ENCODE results near the gene MROH2A. TPM values are rescaled to one million over a fixed set of nuclear protein-coding genes. Genes with fewer than 3 reads are reported as not detected.

Gene MROH2A
- total RNA-seq, 6 donors from 2014 or later: not detected

- no peaks in the 10 kb centered on the region for H3K36me3 ChIP-seq
- TF ChIP-seq POLR2AphosphoS5 (IDR thresholded peaks at IDR 0.05) (no peak), EP300 (IDR thresholded peaks at IDR 0.05) (no peak), POLR2A (IDR thresholded peaks at IDR 0.05) (no peak)
- TF ChIP-seq, protein P1, sequence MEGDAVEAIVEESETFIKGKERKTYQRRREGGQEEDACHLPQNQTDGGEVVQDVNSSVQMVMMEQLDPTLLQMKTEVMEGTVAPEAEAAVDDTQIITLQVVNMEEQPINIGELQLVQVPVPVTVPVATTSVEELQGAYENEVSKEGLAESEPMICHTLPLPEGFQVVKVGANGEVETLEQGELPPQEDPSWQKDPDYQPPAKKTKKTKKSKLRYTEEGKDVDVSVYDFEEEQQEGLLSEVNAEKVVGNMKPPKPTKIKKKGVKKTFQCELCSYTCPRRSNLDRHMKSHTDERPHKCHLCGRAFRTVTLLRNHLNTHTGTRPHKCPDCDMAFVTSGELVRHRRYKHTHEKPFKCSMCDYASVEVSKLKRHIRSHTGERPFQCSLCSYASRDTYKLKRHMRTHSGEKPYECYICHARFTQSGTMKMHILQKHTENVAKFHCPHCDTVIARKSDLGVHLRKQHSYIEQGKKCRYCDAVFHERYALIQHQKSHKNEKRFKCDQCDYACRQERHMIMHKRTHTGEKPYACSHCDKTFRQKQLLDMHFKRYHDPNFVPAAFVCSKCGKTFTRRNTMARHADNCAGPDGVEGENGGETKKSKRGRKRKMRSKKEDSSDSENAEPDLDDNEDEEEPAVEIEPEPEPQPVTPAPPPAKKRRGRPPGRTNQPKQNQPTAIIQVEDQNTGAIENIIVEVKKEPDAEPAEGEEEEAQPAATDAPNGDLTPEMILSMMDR (IDR thresholded peaks at IDR 0.05): no peak
- ATAC-seq (ENCODE audit: low FRiP score in 2 of 2) (no peak), DNase-seq (no peak)
- H3K9me3 ChIP-seq: no peaks in the 10 kb centered on the region
- WGBS, 2 donors: 92 to 95% methylated on average over 5 to 6 of the region's 6 CpGs
- H3K4me3 ChIP-seq: no peak overlapping the region
- no peaks in the 10 kb centered on the region for H3K27me3 ChIP-seq
- no peak overlapping the region for H3K27ac ChIP-seq
- H3K4me1 ChIP-seq: no peaks in the 10 kb centered on the region
Observed at GRCh38 chr2:233775414-233775813, 2.7 kb upstream of the MROH2A start.

DNA sequence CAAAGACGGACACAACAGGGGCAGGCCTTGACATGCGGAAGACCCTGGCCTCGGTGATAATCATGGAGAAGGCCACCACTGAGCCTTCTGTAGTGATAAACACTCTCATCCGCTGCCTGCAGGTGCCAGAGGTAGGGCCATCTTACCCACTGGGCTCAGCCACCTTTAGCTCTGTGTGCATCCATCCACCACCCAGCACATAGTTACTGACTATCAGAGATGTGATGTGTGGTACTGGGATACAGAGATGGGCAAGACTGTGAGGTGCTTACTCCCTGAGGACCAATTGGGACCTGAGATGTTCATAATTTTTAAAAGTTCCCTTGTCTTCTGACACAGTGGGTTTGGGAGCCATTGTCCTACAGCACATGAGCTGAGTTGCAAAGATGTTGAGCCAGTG, 1.6 kb downstream of the MROH2A start:
- DNase-seq (no peak), ATAC-seq (ENCODE audit: low FRiP score in 2 of 2) (no peak)
- Histone ChIP-seq H3K4me1 (no peaks in the 10 kb centered on the region), H3K36me3 (no peaks in the 10 kb centered on the region), H3K9me3 (no peaks in the 10 kb centered on the region), H3K27ac (no peak overlapping the region), H3K4me3 (no peak overlapping the region), H3K27me3 (no peaks in the 10 kb centered on the region)
- TF ChIP-seq, protein P1 (IDR thresholded peaks at IDR 0.05): no peak
- TF ChIP-seq POLR2AphosphoS5 (IDR thresholded peaks at IDR 0.05) (no peak), POLR2A (IDR thresholded peaks at IDR 0.05) (no peak), EP300 (IDR thresholded peaks at IDR 0.05) (no peak)
- WGBS, 2 donors: 83 to 87% methylated on average over 3 to 4 of the region's 4 CpGs

DNA sequence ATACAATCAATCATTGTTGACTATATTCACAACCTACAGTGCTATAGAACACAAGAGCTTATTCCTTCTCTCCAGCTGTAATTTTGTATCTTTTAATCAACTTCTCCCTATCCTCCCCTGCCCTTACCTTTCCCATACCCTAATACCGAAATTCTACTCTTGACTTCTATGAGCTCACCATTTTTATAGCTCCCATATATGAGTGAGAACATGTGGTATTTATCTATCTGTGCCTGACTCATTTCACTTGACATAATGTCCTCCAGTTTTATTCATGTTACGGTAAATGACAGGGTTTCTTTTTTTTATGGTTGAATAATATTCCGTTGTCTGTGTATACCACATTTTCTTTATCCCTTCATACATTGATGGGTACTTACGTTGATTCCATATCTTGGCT, 2.6 kb downstream of the MROH2A start:
- DNase-seq (no peak), ATAC-seq (ENCODE audit: low FRiP score in 2 of 2) (no peak)
- WGBS, 2 donors: 89 to 92% methylated on average over 4 of the region's 4 CpGs
- H3K27me3 ChIP-seq: no peaks in the 10 kb centered on the region
- H3K9me3 ChIP-seq: no peaks in the 10 kb centered on the region
- no peaks in the 10 kb centered on the region for H3K36me3 ChIP-seq
- H3K4me3 ChIP-seq: no peak overlapping the region
- no peak overlapping the region for H3K27ac ChIP-seq
- TF ChIP-seq EP300 (IDR thresholded peaks at IDR 0.05) (no peak), POLR2AphosphoS5 (IDR thresholded peaks at IDR 0.05) (no peak), POLR2A (IDR thresholded peaks at IDR 0.05) (no peak)
- TF ChIP-seq, protein P1 (IDR thresholded peaks at IDR 0.05): no peak
- H3K4me1 ChIP-seq: no peaks in the 10 kb centered on the region

GRCh38 chr2:233789554-233789953, 11.4 kb downstream of the MROH2A start:
- WGBS, 2 donors: 95 to 98% methylated on average over 5 to 7 of the region's 7 CpGs
- TF ChIP-seq, protein P1 (IDR thresholded peaks at IDR 0.05): no peak
- TF ChIP-seq POLR2AphosphoS5 (IDR thresholded peaks at IDR 0.05): no peak
- no peak for TF ChIP-seq POLR2A (IDR thresholded peaks at IDR 0.05)
- no peak for TF ChIP-seq EP300 (IDR thresholded peaks at IDR 0.05)
- Histone ChIP-seq H3K4me3 (no peak overlapping the region), H3K36me3 (no peaks in the 10 kb centered on the region), H3K4me1 (no peaks in the 10 kb centered on the region), H3K27ac (no peak overlapping the region), H3K27me3 (no peaks in the 10 kb centered on the region), H3K9me3 (no peaks in the 10 kb centered on the region)
- ATAC-seq (ENCODE audit: low FRiP score in 2 of 2): no peak
- no peak for DNase-seq

GRCh38 chr2:233791151-233791882, 13.2 kb downstream of the MROH2A start:
- Histone ChIP-seq H3K36me3 (no peaks in the 10 kb centered on the region), H3K4me3 (no peak overlapping the region), H3K27ac (no peak overlapping the region), H3K4me1 (no peaks in the 10 kb centered on the region), H3K9me3 (no peaks in the 10 kb centered on the region), H3K27me3 (no peaks in the 10 kb centered on the region)
- ATAC-seq (ENCODE audit: low FRiP score in 2 of 2) (no peak), DNase-seq (no peak)
- TF ChIP-seq POLR2A (IDR thresholded peaks at IDR 0.05): no peak
- TF ChIP-seq, protein P1 (IDR thresholded peaks at IDR 0.05): no peak
- no peak for TF ChIP-seq EP300 (IDR thresholded peaks at IDR 0.05)
- no peak for TF ChIP-seq POLR2AphosphoS5 (IDR thresholded peaks at IDR 0.05)
- 85 to 88% methylated on average over 18 of the region's 18 CpGs for WGBS, 2 donors
